Stimulated activated naive CD8-positive, alpha-beta T cell treated with anti-CD3 and anti-CD28 coated beads, Interleukin-15, amount 100 ng/mL, for 72 hours (primary cell): ENCODE measurements around the gene TWSG1.
"Not testable (repeated sequence)": the region's sequence is repeated elsewhere in the genome, so short reads cannot be mapped to it uniquely, and the experiment has no call there.

Source experiments
- ATAC-seq: fragments of 150-1000 bp; cut with Tn5 transposase; 2 replicates; pipeline ENCODE4 v1.10.0; 2021; ENCODE audit warnings: mild to moderate bottlenecking, moderate library complexity
- DNase-seq, 2 donors: peaks; one replicate each; pipeline ENCODE4 v3.0.0; 2021 to 2022
- H3K27ac Mint-ChIP-seq, 2 donors: one replicate each; pipeline ENCODE4 v1.8.0; 2022; ENCODE audit warnings: mild to moderate bottlenecking in 2 of 2, mixed read lengths in 2 of 2, moderate library complexity in 2 of 2
- H3K27me3 Mint-ChIP-seq: one replicate; pipeline ENCODE4 v1.8.0; 2022; ENCODE audit warnings: mixed read lengths
- H3K4me1 Mint-ChIP-seq: one replicate; pipeline ENCODE4 v1.8.0; 2022; ENCODE audit warnings: mild to moderate bottlenecking, mixed read lengths
- H3K4me3 Mint-ChIP-seq, 2 donors: one replicate each; pipeline ENCODE4 v1.8.0; 2022; ENCODE audit warnings: mild to moderate bottlenecking in 2 of 2, mixed read lengths in 2 of 2, moderate library complexity in 1 of 2
- H3K9me3 Mint-ChIP-seq, 2 donors: one replicate each; pipeline ENCODE4 v1.8.0; 2022; ENCODE audit warnings: mixed read lengths in 2 of 2

The TWSG1 gene

GRCh38 chr18:9422816-9423519 lies 88.4 kb downstream of the TWSG1 start:
- Mint-ChIP-seq H3K4me1 (no peaks in the 10 kb centered on the region), H3K4me3 (no peak overlapping the region), H3K27me3 (no peaks in the 10 kb centered on the region), H3K27ac (no peak overlapping the region), H3K9me3 (no peaks in the 10 kb centered on the region)
- ATAC-seq, result no peak
- DNase-seq, result no peak

GRCh38 chr18:9423648-9424047 lies 89.1 kb downstream of the TWSG1 start:
- not testable (repeated sequence) for H3K9me3 Mint-ChIP-seq, H3K4me1 Mint-ChIP-seq, ATAC-seq, H3K4me3 Mint-ChIP-seq, H3K27me3 Mint-ChIP-seq, DNase-seq, H3K27ac Mint-ChIP-seq

- not testable (repeated sequence) for H3K4me1 Mint-ChIP-seq, H3K4me3 Mint-ChIP-seq
Observed at GRCh38 chr18:9424235-9424634, 89.7 kb downstream of the TWSG1 start.

GRCh38 chr18:9426753-9427152 lies 92.2 kb downstream of the TWSG1 start:
- no peak overlapping the region for H3K4me3 Mint-ChIP-seq
- no peaks in the 10 kb centered on the region for H3K4me1 Mint-ChIP-seq
- no peak overlapping the region for H3K27ac Mint-ChIP-seq
- DNase-seq, result no peak
- no peaks in the 10 kb centered on the region for H3K9me3 Mint-ChIP-seq
- no peaks in the 10 kb centered on the region for H3K27me3 Mint-ChIP-seq
- ATAC-seq, result no peak

More at GRCh38 chr18:9424235-9424634, 89.7 kb downstream of the TWSG1 start:
- not testable (repeated sequence) for ATAC-seq, H3K27ac Mint-ChIP-seq, H3K27me3 Mint-ChIP-seq, H3K9me3 Mint-ChIP-seq, DNase-seq

- DNase-seq, result no peak
- Mint-ChIP-seq H3K9me3 (no peaks in the 10 kb centered on the region), H3K27me3 (no peaks in the 10 kb centered on the region), H3K4me3 (no peak overlapping the region), H3K27ac (no peak overlapping the region), H3K4me1 (peaks cover 3% of the 10 kb centered on the region)
- no peak for ATAC-seq
Observed at GRCh38 chr18:9428301-9428706, 93.7 kb downstream of the TWSG1 start.

GRCh38 chr18:9428862-9429661 lies 94.5 kb downstream of the TWSG1 start:
- Mint-ChIP-seq H3K27ac (no peak overlapping the region), H3K4me3 (no peak overlapping the region), H3K4me1 (peaks cover 11% of the 10 kb centered on the region), H3K9me3 (no peaks in the 10 kb centered on the region), H3K27me3 (no peaks in the 10 kb centered on the region)
- DNase-seq, result no peak
- ATAC-seq, result no peak

GRCh38 chr18:9429662-9429993 lies 95.1 kb downstream of the TWSG1 start:
- Mint-ChIP-seq H3K4me1 (peaks cover 16% of the 10 kb centered on the region), H3K27me3 (no peaks in the 10 kb centered on the region), H3K27ac (no peak overlapping the region), H3K9me3 (no peaks in the 10 kb centered on the region), H3K4me3 (no peak overlapping the region)
- DNase-seq (no peak), ATAC-seq (no peak)

- not testable (repeated sequence) for H3K9me3 Mint-ChIP-seq, H3K27ac Mint-ChIP-seq
- peaks cover 16% of the 10 kb centered on the region for H3K4me1 Mint-ChIP-seq
Observed at GRCh38 chr18:9430315-9430714, 95.7 kb downstream of the TWSG1 start.

GRCh38 chr18:9431296-9431695 lies 96.7 kb downstream of the TWSG1 start:
- H3K27me3 Mint-ChIP-seq, result no peaks in the 10 kb centered on the region
- peaks cover 16% of the 10 kb centered on the region for H3K4me1 Mint-ChIP-seq
- no peak overlapping the region for H3K27ac Mint-ChIP-seq
- DNase-seq, result no peak
- no peak overlapping the region for H3K4me3 Mint-ChIP-seq
- H3K9me3 Mint-ChIP-seq, result no peaks in the 10 kb centered on the region
- no peak for ATAC-seq

More at GRCh38 chr18:9430315-9430714, 95.7 kb downstream of the TWSG1 start:
- ATAC-seq, DNase-seq, H3K27me3 Mint-ChIP-seq, H3K4me3 Mint-ChIP-seq: not testable (repeated sequence)

- not testable (repeated sequence) for H3K4me3 Mint-ChIP-seq, DNase-seq, H3K27ac Mint-ChIP-seq, H3K9me3 Mint-ChIP-seq, H3K27me3 Mint-ChIP-seq, ATAC-seq
- peaks cover 16% of the 10 kb centered on the region for H3K4me1 Mint-ChIP-seq
Observed at GRCh38 chr18:9433122-9433521, 98.5 kb downstream of the TWSG1 start.

- DNase-seq, result no peak
- peak overlapping the region in 1 of 2 donors; percentile 51 for H3K27ac Mint-ChIP-seq
- peaks cover 16% of the 10 kb centered on the region for H3K4me1 Mint-ChIP-seq
- no peak for ATAC-seq
- peak overlapping the region in 1 of 2 donors; percentile 64 for H3K4me3 Mint-ChIP-seq
- H3K27me3 Mint-ChIP-seq, result no peaks in the 10 kb centered on the region
- no peaks in the 10 kb centered on the region for H3K9me3 Mint-ChIP-seq
Observed at GRCh38 chr18:9433671-9434121, 99.1 kb downstream of the TWSG1 start.

GRCh38 chr18:9434122-9434701 lies 99.6 kb downstream of the TWSG1 start:
- H3K27me3 Mint-ChIP-seq, result no peaks in the 10 kb centered on the region
- peak overlapping the region; percentile 51 to 64 for H3K4me3 Mint-ChIP-seq
- DNase-seq (peak; percentile 16 to 18), ATAC-seq (peak; percentile 64)
- peaks cover 16% of the 10 kb centered on the region for H3K4me1 Mint-ChIP-seq
- no peaks in the 10 kb centered on the region for H3K9me3 Mint-ChIP-seq
- H3K27ac Mint-ChIP-seq, result peak overlapping the region; percentile 48 to 95

- DNase-seq, result no peak
- Mint-ChIP-seq H3K4me1 (peaks cover 16% of the 10 kb centered on the region), H3K9me3 (no peaks in the 10 kb centered on the region), H3K27me3 (no peaks in the 10 kb centered on the region), H3K27ac (no peak overlapping the region), H3K4me3 (no peak overlapping the region)
- ATAC-seq, result no peak
Observed at GRCh38 chr18:9435041-9435440, 100.5 kb downstream of the TWSG1 start.

GRCh38 chr18:9436206-9436929 lies 101.8 kb downstream of the TWSG1 start:
- no peak for ATAC-seq
- H3K27me3 Mint-ChIP-seq, result no peaks in the 10 kb centered on the region
- DNase-seq, result no peak
- H3K9me3 Mint-ChIP-seq, result no peaks in the 10 kb centered on the region
- peaks cover 16% of the 10 kb centered on the region for H3K4me1 Mint-ChIP-seq
- H3K4me3 Mint-ChIP-seq, result no peak overlapping the region
- H3K27ac Mint-ChIP-seq, result peak overlapping the region in 1 of 2 donors; percentile 72

- H3K4me3 Mint-ChIP-seq, result no peak overlapping the region
- peaks cover 16% of the 10 kb centered on the region for H3K4me1 Mint-ChIP-seq
- no peak overlapping the region for H3K27ac Mint-ChIP-seq
- no peaks in the 10 kb centered on the region for H3K9me3 Mint-ChIP-seq
- ATAC-seq (no peak), DNase-seq (no peak)
- no peaks in the 10 kb centered on the region for H3K27me3 Mint-ChIP-seq
Observed at GRCh38 chr18:9437021-9437437, 102.5 kb downstream of the TWSG1 start.
